ENCODE results near the gene TIMM13. TPM values are rescaled to one million over a fixed set of nuclear protein-coding genes. Genes with fewer than 3 reads are reported as not detected.
A peak's percentile ranks its signal among the peaks of the same experiment; 100 is the strongest.
"Not testable (repeated sequence)": the region's sequence is repeated elsewhere in the genome, so short reads cannot be mapped to it uniquely, and the experiment has no call there.

Gene TIMM13
- total and polyA plus RNA-seq, 12 donors: 54.2 to 116 (median 68.6) TPM

GRCh38 chr19:2461751-2462634, 34.6 kb upstream of the TIMM13 start:
- WGBS, 2 donors: 3% methylated on average over 62 of the region's 62 CpGs
- H3K27ac ChIP-seq: peak overlapping the region in 2 of 10 donors; percentile 36 to 66
- intact Hi-C loops (cut with DNase I): loop anchor here in 1 of 10 donors (10.0 kb wide), 1 partner anchor 293 kb away; no protein-coding TSS in a partner anchor

DNA sequence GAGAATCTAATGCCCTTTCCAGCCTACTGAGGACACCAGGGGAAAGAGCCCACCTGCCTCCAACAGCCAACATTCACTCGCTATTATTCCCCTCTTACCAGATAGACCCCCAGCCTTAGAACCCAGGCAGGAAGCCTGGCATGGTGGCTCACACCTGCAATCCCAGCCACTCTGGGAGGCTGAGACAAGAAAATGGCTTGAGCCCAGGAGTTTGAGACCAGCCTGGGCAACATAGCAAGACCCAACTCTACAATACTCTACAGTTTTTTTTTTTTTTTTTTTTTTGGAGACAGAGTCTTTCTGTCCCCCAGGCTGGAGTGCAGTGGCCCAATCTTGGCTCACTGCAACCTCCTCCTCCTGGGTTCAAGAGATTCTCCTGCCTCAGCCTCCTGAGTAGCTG, 32.9 kb upstream of the TIMM13 start:
- no peak for DNase-seq
- Histone ChIP-seq H3K9me3 (no peaks in the 10 kb centered on the region), H3K4me3 (no peak overlapping the region), H3K36me3 (no peaks in the 10 kb centered on the region), H3K4me1 (peaks cover 7 to 38% (median 31%) of the 10 kb centered on the region in 9 donors), H3K27me3 (no peaks in the 10 kb centered on the region), H3K27ac (no peak overlapping the region)
- intact Hi-C loops (cut with DNase I): loop anchor here in 1 of 10 donors (10.0 kb wide), 1 partner anchor 295 kb away; no protein-coding TSS in a partner anchor
- no peak for TF ChIP-seq CTCF (IDR thresholded peaks at IDR 0.05)
- ATAC-seq: no peak
- WGBS, 2 donors: 97 to 100% methylated on average over 1 of the region's 1 CpG

More at GRCh38 chr19:2461751-2462634, 34.6 kb upstream of the TIMM13 start:
- peak in 3 of 9 donors; percentile 8 to 20 (median 11) for TF ChIP-seq CTCF (IDR thresholded peaks at IDR 0.05)
- H3K4me3 ChIP-seq: peak overlapping the region; percentile 5 to 68 (median 60)
- no peaks in the 10 kb centered on the region for H3K9me3 ChIP-seq
- ATAC-seq: peak; percentile 50 to 76 (median 64)
- peaks cover 5 to 28% (median 22%) of the 10 kb centered on the region in 9 donors for H3K4me1 ChIP-seq
- H3K27me3 ChIP-seq: no peaks in the 10 kb centered on the region
- peak; percentile 45 to 68 for DNase-seq
- no peaks in the 10 kb centered on the region for H3K36me3 ChIP-seq

GRCh38 chr19:2458776-2459175, 31.4 kb upstream of the TIMM13 start:
- H3K27ac ChIP-seq; H3K9me3 ChIP-seq; DNase-seq; ATAC-seq; intact Hi-C loops (cut with DNase I); H3K36me3 ChIP-seq; H3K4me3 ChIP-seq; H3K27me3 ChIP-seq: not testable (repeated sequence)
- WGBS, 2 donors: 89 to 94% methylated on average over 10 of the region's 10 CpGs
- H3K4me1 ChIP-seq: peaks cover 7 to 38% (median 34%) of the 10 kb centered on the region in 9 donors

GRCh38 chr19:2458054-2458453, 30.7 kb upstream of the TIMM13 start:
- no peak for TF ChIP-seq CTCF (IDR thresholded peaks at IDR 0.05)
- WGBS, 2 donors: 94 to 97% methylated on average over 5 of the region's 5 CpGs
- H3K4me3 ChIP-seq: no peak overlapping the region
- no peaks in the 10 kb centered on the region for H3K9me3 ChIP-seq
- intact Hi-C loops (cut with DNase I): no loop called here
- H3K27ac ChIP-seq: no peak overlapping the region
- H3K36me3 ChIP-seq: no peaks in the 10 kb centered on the region
- H3K27me3 ChIP-seq: no peaks in the 10 kb centered on the region
- peaks cover 7 to 36% (median 32%) of the 10 kb centered on the region in 9 donors for H3K4me1 ChIP-seq
- no peak for ATAC-seq
- no peak for DNase-seq

All from heart right ventricle (tissue), 16 donors.